HCT116 (cell line): ENCODE measurements around the gene HDAC8. TPM values are rescaled to one million over a fixed set of nuclear protein-coding genes. Genes with fewer than 3 reads are reported as not detected.

Experiments used
- ATAC-seq: fragments of 200-7000 bp; cut with Tn5 transposase; 2 replicates; pipeline ENCODE4 v1.9.1; 2020; ENCODE audit warnings: mild to moderate bottlenecking, moderate library complexity
- BruUV-seq: library from RNA; stranded (reverse); fragments of 400-500 nt; replicated peaks from 2 replicates; lab custom pipeline; 2021; lab: Mats Ljungman, UMichigan
- CTCF ChIA-PET: fragments of 300-600 bp; sonication (Branson Sonifier 250); formaldehyde crosslinking; loops from one replicate; lab custom pipeline; 2021; ENCODE audit warnings: antibody characterized with exemption; lab: Charles Lee
- POLR2A ChIA-PET: fragments of 300-600, 350-600 bp; sonication (Branson Sonifier 250); formaldehyde crosslinking; loops from one replicate; lab custom pipeline; 2021; ENCODE audit warnings: antibody characterized with exemption; lab: Charles Lee
- RAD21 ChIA-PET, 2 experiments: fragments of 300-600 bp; sonication (Branson Sonifier 250); formaldehyde crosslinking; loops; one replicate each; lab custom pipeline; 2023; ENCODE audit warnings: low total read pairs in 2 of 2; ENCODE audit not compliant: uncharacterized antibody in 2 of 2, unreplicated experiment in 2 of 2, low non-redundant PET in 1 of 2; lab: Charles Lee
- DNase-seq: peaks from one replicate; pipeline ENCODE4 v3.0.0-alpha.2; 2010; ENCODE audit warnings: low read depth, low spot score
- H2AFZ ChIP-seq: fragments of 200-600 bp; shearing (Covaris generic), sonication (generic); 2 replicates; pipeline ENCODE4 v1.6.1; 2017; ENCODE audit warnings: low read depth, mixed run types, mixed read lengths, antibody characterized with exemption, low read length; ENCODE audit not compliant: poor library complexity, severe bottlenecking
- H3K27ac ChIP-seq: 2 replicates; pipeline ENCODE4 v1.5.1; 2012; ENCODE audit warnings: low read depth, low read length
- H3K27me3 ChIP-seq: fragments of 200-600 bp; sonication (generic); 2 replicates; pipeline ENCODE4 v1.6.1; 2016; ENCODE audit warnings: mixed run types, low read length, mixed read lengths; ENCODE audit not compliant: insufficient read depth
- H3K36me3 ChIP-seq, 2 experiments: fragments of 200-500 bp in 1 of 2; fragments of 200-600 bp in 1 of 2; sonication (Bioruptor generic) in 1 of 2; sonication (generic) in 1 of 2; 2 replicates each; pipeline versions ENCODE4 v1.5.1 to v1.6.1; 2014 to 2016; ENCODE audit warnings: low read length in 2 of 2, inconsistent platforms in 1 of 2, mixed read lengths in 1 of 2, mixed run types in 1 of 2; ENCODE audit not compliant: insufficient read depth in 2 of 2, control insufficient read depth in 1 of 2
- H3K4me1 ChIP-seq, 2 experiments: fragments of 200-600 bp in 1 of 2; sonication (generic) in 1 of 2; 2 replicates each; pipeline versions ENCODE4 v1.5.1 to v1.6.1; 2012 to 2017; ENCODE audit warnings: low read length in 2 of 2, inconsistent platforms in 1 of 2, mild to moderate bottlenecking in 1 of 2, mixed read lengths in 1 of 2, mixed run types in 1 of 2, moderate library complexity in 1 of 2; ENCODE audit not compliant: insufficient read depth in 2 of 2, control insufficient read depth in 1 of 2
- H3K4me2 ChIP-seq: fragments of 200-600 bp; sonication (generic); 2 replicates; pipeline ENCODE4 v1.6.1; 2017; ENCODE audit warnings: mixed run types, low read length, mixed read lengths
- H3K4me3 ChIP-seq, 2 experiments: fragments of 200-600 bp in 1 of 2; sonication (generic) in 1 of 2; replicated peaks in 1 of 2; 2 replicates each; pipeline ENCODE4 v1.5.1; 2011 to 2016; ENCODE audit warnings: low read length in 2 of 2, control low read depth in 1 of 2, low read depth in 1 of 2, mild to moderate bottlenecking in 1 of 2, mixed read lengths in 1 of 2, mixed run types in 1 of 2
- H3K79me2 ChIP-seq: fragments of 200-600 bp; sonication (generic); 2 replicates; pipeline ENCODE4 v1.6.1; 2017; ENCODE audit warnings: mild to moderate bottlenecking, mixed run types, low read length, moderate library complexity, mixed read lengths; ENCODE audit not compliant: insufficient read depth
- H3K9ac ChIP-seq: fragments of 200-600 bp; sonication (generic); 2 replicates; pipeline ENCODE4 v1.6.1; 2016; ENCODE audit warnings: low read length, mixed read lengths
- H3K9me2 ChIP-seq: fragments of 200-600 bp; sonication (generic), shearing (Covaris generic); 2 replicates; pipeline ENCODE4 v1.6.1; 2017; ENCODE audit warnings: mixed run types, mild to moderate bottlenecking, moderate library complexity; ENCODE audit not compliant: insufficient read depth
- H3K9me3 ChIP-seq, 2 experiments: fragments of 200-500 bp in 1 of 2; fragments of 200-600 bp in 1 of 2; sonication (Bioruptor generic) in 1 of 2; sonication (generic) in 1 of 2; 2 replicates each; pipeline ENCODE4 v1.6.1; 2014 to 2017; ENCODE audit warnings: low read length in 2 of 2, mixed read lengths in 2 of 2, inconsistent platforms in 1 of 2, low read depth in 1 of 2, mild to moderate bottlenecking in 1 of 2, mixed run types in 1 of 2, moderate library complexity in 1 of 2; ENCODE audit not compliant: control insufficient read depth in 1 of 2, insufficient read depth in 1 of 2
- H4K20me1 ChIP-seq: fragments of 200-600 bp; sonication (generic), shearing (Covaris generic); 2 replicates; pipeline ENCODE4 v1.6.1; 2017; ENCODE audit warnings: mixed run types, mild to moderate bottlenecking, moderate library complexity; ENCODE audit not compliant: insufficient read depth
- CBX3 ChIP-seq: IDR thresholded peaks from 2 replicates; pipeline ENCODE4 v1.6.1; 2012; ENCODE audit warnings: low read depth
- CEBPB ChIP-seq: IDR thresholded peaks from 2 replicates; pipeline ENCODE4 v1.6.1; 2012; ENCODE audit warnings: low read depth
- CTCF ChIP-seq, 3 experiments: fragments of 200-600 bp in 1 of 3; sonication (generic) in 1 of 3; IDR thresholded peaks in 2 of 3; conservative IDR thresholded peaks in 1 of 3; 2 replicates each; pipeline ENCODE4 v1.5.1; 2012 to 2017; ENCODE audit warnings: low read depth in 2 of 3, low read length in 2 of 3, antibody characterized with exemption in 1 of 3, borderline replicate concordance in 1 of 3, control low read depth in 1 of 3, mild to moderate bottlenecking in 1 of 3, mixed read lengths in 1 of 3, mixed run types in 1 of 3, moderate library complexity in 1 of 3; ENCODE audit not compliant: insufficient read depth in 1 of 3
- ELF1 ChIP-seq: IDR thresholded peaks from 2 replicates; pipeline ENCODE4 v1.6.1; 2012; ENCODE audit warnings: low read depth, borderline replicate concordance
- EZH2 ChIP-seq: fragments of 200-600 bp; sonication (generic); IDR thresholded peaks from 2 replicates; pipeline ENCODE4 v1.6.1; 2017; ENCODE audit warnings: antibody characterized with exemption, mixed run types
- FOSL1 ChIP-seq: IDR thresholded peaks from 2 replicates; pipeline ENCODE4 v1.6.1; 2012; ENCODE audit warnings: low read depth
- POLR2A ChIP-seq: IDR thresholded peaks from 2 replicates; pipeline ENCODE4 v1.7.0; 2011; ENCODE audit warnings: borderline replicate concordance; ENCODE audit not compliant: insufficient read depth, insufficient read length; ENCODE audit errors: extremely low read depth
- POLR2AphosphoS5 ChIP-seq: IDR thresholded peaks from 2 replicates; pipeline ENCODE4 v1.6.1; 2011; ENCODE audit warnings: mild to moderate bottlenecking, low read depth, low read length, moderate library complexity
- SP1 ChIP-seq: IDR thresholded peaks from 2 replicates; pipeline ENCODE4 v1.6.1; 2012; ENCODE audit warnings: low read depth
- TCF7L2 ChIP-seq: IDR thresholded peaks from 2 replicates; pipeline ENCODE4 v1.7.0; 2011; ENCODE audit warnings: borderline replicate concordance, inconsistent platforms; ENCODE audit not compliant: insufficient read depth, insufficient read length; ENCODE audit errors: extremely low read depth
- YY1 ChIP-seq: IDR thresholded peaks from 2 replicates; pipeline ENCODE4 v1.6.1; 2011; ENCODE audit warnings: low read length, low read depth, moderate library complexity, mild to moderate bottlenecking; ENCODE audit not compliant: insufficient replicate concordance; ENCODE audit errors: extremely low read depth
- ZBTB33 ChIP-seq: IDR thresholded peaks from 2 replicates; pipeline ENCODE4 v1.6.1; 2011; ENCODE audit warnings: mild to moderate bottlenecking, low read length, moderate library complexity; ENCODE audit not compliant: insufficient replicate concordance; ENCODE audit errors: extremely low read depth
- ZFX ChIP-seq: fragments of 450-650 bp; IDR thresholded peaks from 2 replicates; pipeline ENCODE4 v1.6.1; 2017
- ZNF274 ChIP-seq: fragments of 200-500 bp; sonication (Bioruptor generic); IDR thresholded peaks from 2 replicates; pipeline ENCODE4 v1.6.1; 2014; ENCODE audit warnings: mild to moderate bottlenecking, low read depth, low read length, inconsistent platforms
- intact Hi-C: fragments of 100-400 bp; cut with micrococcal nuclease; formaldehyde crosslinking; loops from 2 replicates; pipeline ENCODE4 v1.10.0; 2022
- total RNA-seq: library from RNA; stranded (reverse); gene quantifications from one replicate; pipeline ENCODE4 v1.2.1, GENCODE V29; 2021; ENCODE audit not compliant: unreplicated experiment
- TF ChIP-seq, protein P1 (sequence below): IDR thresholded peaks from 2 replicates; pipeline ENCODE4 v1.6.1; 2012
- TF ChIP-seq, protein P2 (sequence below): IDR thresholded peaks from 2 replicates; pipeline ENCODE4 v1.6.1; 2012

Gene HDAC8
- total RNA-seq, 1 experiment from 2014 or later = 24.1 TPM

- H3K4me3 ChIP-seq = no peak overlapping the region
- H4K20me1 ChIP-seq = no peaks in the 10 kb centered on the region
- H3K4me1 ChIP-seq = no peaks in the 10 kb centered on the region
- H3K36me3 ChIP-seq = no peaks in the 10 kb centered on the region
- no peak for DNase-seq
- TF ChIP-seq, protein P1, sequence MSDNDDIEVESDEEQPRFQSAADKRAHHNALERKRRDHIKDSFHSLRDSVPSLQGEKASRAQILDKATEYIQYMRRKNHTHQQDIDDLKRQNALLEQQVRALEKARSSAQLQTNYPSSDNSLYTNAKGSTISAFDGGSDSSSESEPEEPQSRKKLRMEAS = no peak
- no peak for TF ChIP-seq ZFX
- no peak for TF ChIP-seq FOSL1
- TF ChIP-seq CEBPB = no peak
- TF ChIP-seq ZNF274 = no peak
- no peak for TF ChIP-seq TCF7L2
- TF ChIP-seq, protein P2, sequence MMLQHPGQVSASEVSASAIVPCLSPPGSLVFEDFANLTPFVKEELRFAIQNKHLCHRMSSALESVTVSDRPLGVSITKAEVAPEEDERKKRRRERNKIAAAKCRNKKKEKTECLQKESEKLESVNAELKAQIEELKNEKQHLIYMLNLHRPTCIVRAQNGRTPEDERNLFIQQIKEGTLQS = no peak
- TF ChIP-seq EZH2 = no peak
- TF ChIP-seq ELF1 = no peak
- no peak for TF ChIP-seq CBX3
- TF ChIP-seq SP1 = no peak
- TF ChIP-seq POLR2AphosphoS5 = no peak
- TF ChIP-seq CTCF (IDR thresholded peaks at IDR 0.05 in 2 of 3, conservative IDR thresholded peaks at IDR 0.05 in 1 of 3; ENCODE audit: borderline replicate concordance in 1 of 3, insufficient read depth in 1 of 3, low read depth in 2 of 3, low read length in 2 of 3) = no peak
- TF ChIP-seq POLR2A = no peak
- no peak for TF ChIP-seq YY1
- TF ChIP-seq ZBTB33 = no peak
- H3K27me3 ChIP-seq = no peaks in the 10 kb centered on the region
- no peak overlapping the region for H2AFZ ChIP-seq
- ChIA-PET RAD21 (no interaction called here), CTCF (no interaction called here), POLR2A (no interaction called here)
- no peaks in the 10 kb centered on the region for H3K79me2 ChIP-seq
- H3K27ac ChIP-seq = no peak overlapping the region
- no peak overlapping the region for H3K4me2 ChIP-seq
- intact Hi-C loops = no loop called here
- H3K9ac ChIP-seq = no peak overlapping the region
- no peaks in the 10 kb centered on the region for H3K9me3 ChIP-seq
- BruUV-seq = no TSS peak
- no peaks in the 10 kb centered on the region for H3K9me2 ChIP-seq
- no peak for ATAC-seq
These were observed 77.6 kb downstream of the HDAC8 start for GRCh38 chrX:72495046-72495445.
